ENCODE measurements around the gene FOXP1. TPM values are rescaled to one million over a fixed set of nuclear protein-coding genes. Genes with fewer than 3 reads are reported as not detected.

The FOXP1 gene
- total and polyA plus RNA-seq, 9 of the 15 experiments (the other 6 are each of a cell fraction or from before 2014, with no cell fraction given): 7.7 to 34.5 (median 13.7) TPM

GRCh38 chr3:71491154-71491752 is 92.3 kb downstream of the FOXP1 start:
- Histone ChIP-seq H3K9ac (ENCODE audit: insufficient read depth in 1 of 2, low read depth in 2 of 2, low read length in 2 of 2) (no peak overlapping the region), H3K27ac (ENCODE audit: extremely low read depth, low read depth, low read length) (no peak overlapping the region), H3K36me3 (ENCODE audit: control insufficient read depth, insufficient read depth, low read length) (peaks cover 10% of the 10 kb centered on the region; the same call in 1 of the 3 replicates), H2AFZ (ENCODE audit: low read depth, low read length) (no peak overlapping the region), H3K9me1 (ENCODE audit: control insufficient read depth, insufficient read depth, low read length) (no peaks in the 10 kb centered on the region), H3K9me3 (replicated peaks; ENCODE audit: control insufficient read depth, insufficient read depth, low read depth, low read length) (peaks cover 3% of the 10 kb centered on the region; the same call in 1 of the 2 replicates), H3K4me1 (replicated peaks in 1 of 2; ENCODE audit: control insufficient read depth in 2 of 2, insufficient read depth in 2 of 2, low read length in 2 of 2) (peaks cover 0 to 6% of the 10 kb centered on the region in 2 experiments; a peak in 2 of 5 replicates), H3K4me2 (ENCODE audit: insufficient read depth, low read length) (no peak overlapping the region), H4K20me1 (replicated peaks; ENCODE audit: control insufficient read depth, insufficient read depth, low read length) (no peaks in the 10 kb centered on the region), H3K4me3 (no peak overlapping the region), H3K27me3 (ENCODE audit: control insufficient read depth in 2 of 2, insufficient read depth in 2 of 2, low read length in 2 of 2) (no peaks in the 10 kb centered on the region), H3K79me2 (ENCODE audit: control insufficient read depth, insufficient read depth, low read length) (no peaks in the 10 kb centered on the region)
- intact Hi-C loops (cut with micrococcal nuclease) (no loop called here), in situ Hi-C loops (cut with MboI) (no loop called here)
- ChIA-PET CTCF (ENCODE audit: low intra/inter-chr PET ratio) (no interaction called here), POLR2A (no interaction called here)
- DNase-seq (ENCODE audit: extremely low read depth in 1 of 4, low spot score in 3 of 4) (no peak), ATAC-seq (no peak), FAIRE-seq (no peak)
- WGBS (ENCODE audit: insufficient coverage, low coverage, missing lambda C conversion rate): 94% methylated on average over 9 of the region's 9 CpGs
- BruUV-seq (replicated peaks): no TSS peak
- TF ChIP-seq TFAM (CRISPR knock-in tag; conservative IDR thresholded peaks at IDR 0.05) (no peak), KLF16 (IDR thresholded peaks at IDR 0.05) (no peak), DLX4 (CRISPR knock-in tag; IDR thresholded peaks at IDR 0.05) (no peak), CREBBP (IDR thresholded peaks at IDR 0.05; ENCODE audit: low read depth, low read length) (no peak), TAF7 (tag; IDR thresholded peaks at IDR 0.05) (no peak), TEAD4 (IDR thresholded peaks at IDR 0.05; ENCODE audit: low read length) (no peak), TEAD4 (CRISPR knock-in tag; IDR thresholded peaks at IDR 0.05; ENCODE audit: borderline replicate concordance) (no peak), E2F1 (CRISPR knock-in tag; IDR thresholded peaks at IDR 0.05) (no peak), BCOR (IDR thresholded peaks at IDR 0.05) (no peak), POU5F1 (IDR thresholded peaks at IDR 0.05; ENCODE audit: borderline replicate concordance, low read depth, low read length, partially characterized antibody) (no peak), ARNT (IDR thresholded peaks at IDR 0.05) (no peak), ZNF551 (CRISPR knock-in tag; IDR thresholded peaks at IDR 0.05) (no peak), RBFOX2 (IDR thresholded peaks at IDR 0.05; ENCODE audit: low read depth, low read length) (no peak), ZNF384 (IDR thresholded peaks at IDR 0.05; ENCODE audit: low read depth, low read length) (no peak), NFIC (IDR thresholded peaks at IDR 0.05) (no peak), E2F8 (IDR thresholded peaks at IDR 0.05; ENCODE audit: low read depth, partially characterized antibody) (no peak), ZBTB2 (IDR thresholded peaks at IDR 0.05) (no peak), FOXA1 (IDR thresholded peaks at IDR 0.05; ENCODE audit: borderline replicate concordance) (no peak), PTRF (tag; IDR thresholded peaks at IDR 0.05) (no peak), FOXJ3 (CRISPR knock-in tag; IDR thresholded peaks at IDR 0.05) (no peak)
